ENCODE measurements around the gene MYO1B.
"Not testable (repeated sequence)": the region's sequence is repeated elsewhere in the genome, so short reads cannot be mapped to it uniquely, and the experiment has no call there.

MYO1B gene

DNA sequence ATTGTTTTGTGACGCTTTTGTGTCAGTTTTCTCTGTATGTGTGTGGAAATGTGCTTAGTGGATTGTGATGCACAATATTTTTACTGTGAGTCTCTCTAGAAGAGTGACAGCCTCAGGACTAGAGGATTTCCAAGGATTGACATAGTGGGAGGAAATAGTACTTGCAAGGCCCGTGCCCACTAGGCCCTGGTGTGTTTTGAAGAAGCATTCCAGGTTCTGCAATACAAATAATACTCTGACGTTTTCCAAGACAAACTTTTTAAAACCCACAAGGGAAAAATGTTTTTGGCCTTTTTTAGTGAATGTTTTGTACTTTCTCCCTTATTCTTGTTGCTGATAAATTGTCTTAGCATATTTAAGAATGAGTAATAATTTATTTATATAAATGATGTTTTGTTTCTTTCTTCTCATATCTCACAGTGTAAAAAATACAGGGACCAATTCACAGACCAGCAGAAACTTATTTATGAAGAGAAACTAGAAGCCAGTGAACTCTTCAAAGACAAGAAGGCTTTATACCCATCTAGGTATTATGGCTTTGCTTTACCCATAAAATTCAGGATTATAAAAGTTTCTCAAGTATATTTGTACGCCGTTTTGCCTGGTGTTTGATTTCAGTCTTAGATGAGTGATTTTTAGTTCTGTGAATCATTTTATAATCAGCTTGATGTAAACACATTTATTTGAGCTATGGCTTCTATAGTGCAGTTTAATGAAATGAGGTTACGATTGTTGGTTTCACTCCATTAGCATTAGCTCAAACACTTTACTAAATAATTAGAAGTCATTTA, 165.6 kb downstream of the MYO1B start:
- no peak for DNase-seq (ENCODE audit: low read depth)

DNA sequence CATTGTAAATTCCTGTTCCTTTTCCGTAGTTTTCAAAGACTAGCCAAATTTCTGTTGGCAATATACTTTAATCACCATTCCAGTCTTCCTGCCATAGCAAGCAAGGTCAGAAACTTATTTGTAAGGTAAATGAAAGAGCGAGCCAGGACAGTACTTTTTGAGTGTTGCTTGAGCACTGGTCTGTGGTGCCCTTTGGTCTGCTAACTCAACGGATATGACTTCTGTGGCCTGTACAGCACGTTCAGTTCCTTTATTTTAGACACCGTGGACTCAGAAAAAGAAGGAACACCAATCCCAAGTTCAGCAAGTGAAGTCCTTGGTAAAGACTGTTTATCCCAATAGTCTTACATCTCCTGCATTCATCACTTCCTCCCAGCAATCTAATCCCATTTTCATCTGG, 166.3 kb downstream of the MYO1B start:
- no peak for DNase-seq (ENCODE audit: low read depth)

DNA sequence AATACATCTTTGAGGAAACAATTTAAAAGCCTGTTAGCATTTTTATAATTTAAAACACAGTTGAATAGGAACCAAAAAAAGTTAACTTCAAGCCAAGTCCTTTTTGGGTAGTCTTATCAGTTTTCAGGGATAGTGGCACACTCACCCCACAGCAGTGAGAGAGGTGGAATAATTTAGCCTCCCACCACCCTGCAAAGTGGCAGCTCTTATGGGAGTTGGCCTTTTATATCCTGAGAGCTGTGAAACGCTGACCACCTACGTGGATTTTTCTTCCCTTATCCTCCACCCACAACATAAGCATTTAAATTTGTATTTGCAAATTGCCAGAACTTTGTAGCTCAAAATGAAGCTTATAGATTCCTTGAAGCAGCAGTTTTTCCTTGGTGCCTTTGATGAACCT, 167.1 kb downstream of the MYO1B start:
- DNase-seq (ENCODE audit: low read depth) = no peak

DNA sequence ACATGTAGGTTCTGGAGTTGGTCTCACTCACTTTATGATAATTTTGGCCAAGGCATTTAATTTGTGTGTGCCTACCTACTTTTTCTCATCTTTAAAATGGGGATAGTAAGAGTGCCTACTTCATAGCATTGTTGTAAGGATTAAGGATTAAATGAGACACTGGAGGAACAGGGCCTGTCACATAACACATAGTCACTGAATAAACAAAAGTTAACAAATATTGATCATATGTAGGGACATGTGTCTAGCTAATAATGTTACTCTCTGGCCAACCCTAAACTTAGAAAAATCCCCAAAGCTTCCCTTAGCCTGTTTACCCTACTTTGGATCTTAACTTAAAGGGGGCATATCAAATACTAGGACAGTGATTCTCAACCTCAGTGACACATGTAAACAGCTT, 169.9 kb downstream of the MYO1B start:
- DNase-seq (ENCODE audit: low read depth) = no peak

DNA sequence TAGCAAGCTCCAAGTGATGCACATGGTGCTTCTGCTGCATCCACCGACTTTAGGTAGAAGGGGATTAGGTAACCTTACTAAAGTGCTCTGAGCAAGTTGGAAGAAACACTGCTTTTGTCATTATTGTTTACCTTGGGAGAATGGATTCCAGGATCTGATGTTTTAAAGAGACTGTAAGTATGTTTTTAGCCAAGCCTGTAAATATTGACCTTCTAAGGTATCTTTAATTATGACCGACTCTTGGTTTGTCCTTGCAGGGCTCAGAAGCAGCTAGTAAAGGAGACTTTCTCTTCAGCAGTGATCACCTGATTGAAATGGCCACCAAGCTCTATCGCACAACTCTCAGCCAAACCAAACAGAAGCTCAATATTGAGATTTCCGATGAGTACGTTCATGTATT, 170.7 kb downstream of the MYO1B start:
- no peak for DNase-seq (ENCODE audit: low read depth)

DNA sequence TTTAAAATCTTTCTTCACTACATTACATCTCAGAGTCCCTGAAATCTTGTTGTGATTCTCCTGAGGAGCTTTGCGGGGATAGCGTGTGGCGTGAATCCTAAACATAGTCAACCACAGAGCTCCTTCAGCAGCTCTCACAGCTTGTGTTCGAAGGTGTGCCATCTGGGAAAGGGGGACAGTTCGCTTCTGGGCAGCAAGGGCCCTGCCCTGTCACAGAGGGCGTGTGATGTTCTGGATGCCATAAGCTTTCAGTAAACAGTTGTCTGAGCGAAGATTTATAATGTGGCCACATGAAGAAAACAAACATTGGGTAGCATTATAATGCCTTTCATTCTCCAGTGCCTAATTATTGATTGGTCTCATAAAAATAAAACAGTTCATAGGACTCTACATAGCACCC, 172.5 kb downstream of the MYO1B start:
- DNase-seq (ENCODE audit: low read depth) = no peak

DNA sequence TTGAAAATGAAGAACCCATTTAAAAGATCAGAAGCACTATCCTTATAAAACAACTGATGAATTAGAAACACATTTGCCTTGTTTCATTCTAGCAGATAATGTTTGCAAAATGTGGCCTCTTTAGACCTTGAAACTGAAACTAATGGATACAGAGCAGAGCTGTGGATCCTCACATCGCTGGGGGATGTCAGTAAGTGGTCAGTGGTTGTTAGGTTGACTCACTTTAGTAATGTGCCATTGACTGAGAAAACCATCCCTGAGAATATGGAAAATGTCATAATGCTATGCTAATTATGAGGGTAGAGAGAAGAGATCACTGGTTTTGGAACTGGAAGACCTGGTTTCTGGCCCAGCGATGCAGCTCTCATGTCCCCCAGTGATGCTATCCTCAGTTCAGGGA, 176.7 kb downstream of the MYO1B start:
- DNase-seq (ENCODE audit: low read depth) = no peak

DNA sequence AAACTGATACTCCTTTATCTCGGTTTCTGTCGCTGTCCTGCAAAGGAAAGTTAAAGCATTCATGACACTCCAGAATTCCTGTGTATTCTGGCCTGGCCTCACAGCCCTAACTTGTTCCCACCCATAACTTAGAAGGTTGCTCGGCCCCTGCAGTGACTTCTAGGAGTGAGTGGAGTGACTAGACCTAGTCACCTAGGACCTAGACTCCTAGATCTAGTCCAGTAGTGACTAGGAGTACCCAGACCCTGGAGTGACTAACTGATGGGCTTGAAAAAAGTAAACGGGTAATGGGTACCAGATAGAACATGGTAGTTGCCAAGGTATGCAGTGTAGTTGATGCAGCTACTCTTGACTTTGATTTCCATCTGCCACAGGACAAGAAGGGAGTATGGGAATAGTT, 181.8 kb downstream of the MYO1B start:
- no peak for DNase-seq (ENCODE audit: low read depth)

DNA sequence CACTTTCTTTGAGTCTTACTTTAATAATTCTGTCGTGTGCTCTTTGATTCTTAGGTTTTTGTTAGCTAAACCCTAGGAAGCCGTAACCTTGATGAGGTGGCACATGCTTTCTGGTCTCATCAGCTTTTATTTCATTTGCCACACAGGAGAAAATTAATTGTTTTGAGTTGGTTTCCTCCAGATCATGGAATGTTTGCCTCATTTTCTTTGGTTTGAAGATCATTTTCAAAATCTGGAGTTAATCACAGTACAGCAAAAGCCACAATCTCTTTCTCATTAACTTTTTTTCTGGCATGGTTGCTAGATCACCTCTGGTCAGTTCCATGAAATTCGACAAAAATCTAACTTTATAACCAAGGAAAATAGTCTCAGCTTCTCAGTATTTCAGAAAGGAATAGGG, 182.9 kb downstream of the MYO1B start:
- DNase-seq (ENCODE audit: low read depth) = no peak

DNA sequence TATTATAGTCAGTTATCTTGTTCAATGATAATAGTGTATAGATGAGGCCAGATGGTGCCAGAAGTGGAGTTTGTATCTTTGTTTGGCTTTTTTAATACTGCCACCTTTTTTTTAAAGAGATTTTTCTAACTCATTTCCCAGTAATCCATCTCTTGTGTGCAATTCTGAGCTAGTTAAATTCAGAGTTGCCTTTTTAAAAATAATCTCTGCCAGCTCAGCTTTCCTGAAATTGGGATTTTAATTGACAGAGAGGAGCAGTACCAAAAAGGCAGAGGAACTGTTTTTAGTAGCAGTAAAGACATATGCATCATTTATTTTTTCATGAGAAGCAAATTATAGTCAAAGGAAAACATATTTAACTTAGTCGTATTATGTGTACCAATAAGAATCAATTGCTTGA, 185.3 kb downstream of the MYO1B start:
- no peak for DNase-seq (ENCODE audit: low read depth)

DNA sequence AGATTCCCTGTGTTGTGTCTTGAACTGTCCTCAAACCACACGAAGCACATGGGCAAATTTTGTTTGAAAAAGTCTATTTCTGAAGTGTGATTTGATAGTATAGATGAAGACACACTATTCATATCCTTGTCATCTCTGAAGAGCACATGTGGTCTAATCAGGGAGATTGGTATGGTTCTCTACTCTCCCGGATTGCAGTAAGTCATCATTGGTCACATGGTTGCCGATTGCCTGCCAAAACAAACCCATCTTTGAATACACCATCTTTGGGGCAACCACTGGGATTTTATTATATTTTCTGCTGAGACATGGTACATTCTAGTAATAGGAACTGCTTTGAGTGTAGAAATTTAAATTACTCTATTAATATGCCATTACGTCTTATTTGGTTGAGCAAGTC, 186.9 kb downstream of the MYO1B start:
- no peak for DNase-seq (ENCODE audit: low read depth)

DNA sequence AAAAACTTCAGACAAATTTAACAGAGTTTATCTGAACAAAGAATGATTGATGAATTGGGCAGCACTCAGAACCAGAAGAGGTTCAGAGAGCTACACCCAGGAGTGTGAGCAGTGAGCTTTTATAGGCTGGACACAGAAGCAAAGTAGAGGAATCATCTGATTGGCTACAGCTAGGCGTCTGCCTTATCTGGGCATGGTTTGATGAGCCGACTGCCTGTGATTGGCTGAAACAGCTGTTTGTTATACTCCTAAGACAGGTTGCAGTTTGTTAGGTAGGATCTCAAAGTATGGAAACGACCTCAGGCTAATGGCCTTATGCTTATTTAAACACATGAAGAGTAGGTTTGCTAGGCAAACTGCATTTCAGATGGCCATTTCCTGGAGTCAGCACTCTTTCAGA, 188.9 kb downstream of the MYO1B start:
- DNase-seq (ENCODE audit: low read depth) = no peak

DNA sequence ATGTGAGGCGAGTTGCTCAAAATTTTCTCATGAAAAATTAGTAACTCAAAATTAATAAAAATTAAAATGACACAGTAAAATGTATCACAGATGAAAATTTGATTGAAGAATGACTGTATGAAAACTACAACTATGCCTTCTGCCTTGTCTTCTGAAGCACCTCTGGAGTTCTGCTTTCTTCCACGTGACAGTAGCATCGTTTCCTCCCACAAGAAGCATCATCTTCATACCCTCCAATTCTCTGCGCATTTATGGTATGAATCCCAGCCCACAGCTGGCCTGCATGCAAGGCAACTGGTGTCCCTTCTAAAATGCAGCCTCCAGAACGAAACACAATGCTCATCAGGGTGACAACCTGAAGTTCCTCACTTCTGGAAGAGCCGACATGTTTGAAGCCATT, 189.9 kb downstream of the MYO1B start:
- DNase-seq (ENCODE audit: low read depth) = no peak

DNA sequence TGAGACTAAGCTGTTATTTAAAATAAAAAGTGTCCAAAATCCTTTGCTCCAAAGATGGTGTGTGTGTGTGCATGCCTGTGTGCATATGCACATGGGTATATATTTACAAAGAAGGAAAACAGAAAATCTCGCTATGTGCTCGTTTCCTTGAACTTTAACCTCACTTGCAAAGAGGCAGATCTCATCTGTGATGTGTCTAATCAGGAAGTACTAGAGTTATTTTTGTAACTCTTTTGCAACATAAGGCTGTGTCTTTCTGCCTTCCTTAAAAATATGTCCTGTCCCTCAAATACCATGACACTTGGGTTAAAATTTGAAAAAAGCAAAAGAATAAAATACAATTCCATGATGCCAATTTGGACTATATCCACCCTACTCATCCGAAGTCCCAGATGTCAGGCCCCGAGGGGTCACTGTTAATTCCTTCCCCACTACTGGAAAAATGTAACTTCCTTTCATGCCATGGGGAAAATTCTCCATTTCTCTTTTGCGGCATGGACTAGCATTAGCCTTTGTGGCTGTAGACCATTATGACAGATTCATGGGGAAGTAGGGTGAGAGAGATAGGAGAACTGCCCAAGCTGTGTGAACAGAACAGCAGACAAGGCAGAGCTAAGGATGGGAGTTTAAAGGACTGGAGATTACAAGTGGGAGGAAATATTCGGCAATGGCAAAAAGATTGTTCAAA, 191.3 kb downstream of the MYO1B start:
- DNase-seq (ENCODE audit: low read depth) = no peak

DNA sequence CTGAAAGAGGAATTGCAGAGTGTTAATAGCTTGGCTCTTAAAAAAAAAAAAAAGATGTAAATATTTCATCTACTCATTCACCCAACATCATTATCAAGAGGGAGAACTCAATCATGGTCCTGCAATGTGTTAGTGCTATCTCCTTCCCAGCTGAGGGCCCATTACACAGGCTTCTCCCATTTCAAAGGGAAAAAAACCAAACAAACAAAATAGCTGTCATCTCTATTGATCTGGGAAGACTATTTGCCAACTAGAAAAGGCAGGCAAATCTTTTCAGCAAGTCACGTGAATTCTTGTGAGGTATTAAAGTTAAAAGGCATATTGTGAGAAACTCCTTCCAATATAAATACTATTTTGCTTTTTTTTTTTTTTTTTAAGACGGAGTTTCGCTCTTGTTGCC, 194.3 kb downstream of the MYO1B start:
- no peak for DNase-seq (ENCODE audit: low read depth)

DNA sequence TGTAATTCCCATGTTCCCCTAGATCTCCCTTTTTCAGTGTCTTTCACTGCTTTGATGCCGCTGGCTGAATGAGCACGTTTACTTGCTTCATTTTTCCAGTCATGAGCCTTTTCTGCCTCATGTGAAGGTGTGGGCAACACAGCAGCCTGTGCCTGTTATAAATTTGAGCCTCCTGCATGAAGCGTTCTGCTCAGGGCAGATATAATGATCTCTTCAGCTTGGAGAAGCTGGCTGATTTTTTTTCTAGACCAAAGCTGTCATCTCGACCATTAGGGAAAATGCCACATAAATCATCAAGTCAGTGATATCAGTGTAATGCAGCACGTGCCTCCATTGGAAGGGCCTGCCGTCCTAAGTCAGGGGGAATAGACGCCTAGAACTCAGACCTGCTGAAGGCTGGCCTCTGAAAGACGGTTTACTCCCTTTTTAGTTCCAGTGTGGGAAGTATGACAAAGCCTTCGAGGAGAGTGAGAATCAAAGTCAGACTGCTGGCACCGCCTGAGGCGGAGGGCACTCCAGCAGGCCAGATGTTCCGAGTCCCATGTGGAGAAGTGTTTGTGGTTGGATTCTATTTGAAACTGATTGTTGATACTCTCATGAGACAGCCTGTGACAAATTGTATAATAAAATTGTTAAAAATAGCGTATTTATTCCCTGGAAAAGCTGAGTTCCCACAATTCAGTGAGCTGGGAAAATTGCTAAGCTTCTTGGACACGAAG, 196.5 kb downstream of the MYO1B start:
- DNase-seq (ENCODE audit: low read depth) = no peak

DNA sequence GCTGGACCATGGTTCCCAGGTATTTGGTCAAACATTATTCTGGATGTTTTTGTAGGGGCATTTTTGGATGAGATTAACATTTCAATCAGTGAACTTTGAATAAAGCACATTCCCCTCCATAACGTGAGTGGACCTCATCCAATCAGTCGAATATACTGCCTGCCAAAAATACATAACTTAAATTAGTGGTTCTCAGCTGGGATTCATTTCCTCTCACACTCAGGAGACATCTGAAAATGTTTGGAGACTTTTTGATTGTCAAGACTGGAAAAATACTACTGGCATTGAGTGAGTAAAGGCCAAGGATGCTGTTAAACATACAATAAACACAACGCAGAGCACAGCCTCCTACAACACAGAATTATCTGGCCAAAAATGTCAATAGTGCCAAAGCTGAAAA, 198.2 kb downstream of the MYO1B start:
- no peak for DNase-seq (ENCODE audit: low read depth)

DNA sequence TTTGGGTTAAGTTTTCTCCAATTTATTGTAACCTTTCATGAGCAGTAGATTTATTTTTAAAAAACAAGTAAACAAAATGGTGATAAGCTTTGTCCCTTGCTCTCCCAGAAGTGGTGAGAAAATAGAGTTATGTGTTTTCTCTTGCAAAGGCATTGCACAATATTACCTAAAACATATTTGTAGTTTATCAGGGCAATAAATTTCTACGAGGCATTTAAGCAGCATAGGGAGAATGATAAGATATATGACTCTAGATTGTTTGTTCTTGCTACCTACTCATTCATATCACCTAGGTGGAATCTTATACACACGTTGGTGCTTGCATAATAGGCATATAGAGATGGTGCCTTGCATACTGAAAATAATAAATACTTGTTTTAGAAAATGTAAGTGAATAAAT, 201.7 kb downstream of the MYO1B start:
- no peak for DNase-seq (ENCODE audit: low read depth)

DNA sequence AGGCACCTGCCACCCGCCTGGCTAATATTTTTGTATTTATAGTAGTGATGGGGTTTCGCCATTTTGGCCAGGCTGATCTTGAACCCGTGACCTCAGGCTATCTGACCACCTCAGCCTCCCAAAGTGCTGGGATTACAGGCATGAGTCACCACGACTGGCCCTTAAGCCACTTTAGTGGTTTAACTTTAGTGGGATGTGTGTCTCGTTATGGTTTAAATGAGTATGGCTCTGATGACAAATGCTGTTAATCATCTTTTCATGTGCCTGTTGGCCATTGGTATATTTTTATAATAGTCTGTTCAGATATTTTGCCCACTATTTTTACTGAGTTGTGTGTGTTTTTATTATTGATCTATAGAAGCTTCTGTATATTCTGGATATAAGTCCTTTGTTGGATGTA, 205.9 kb downstream of the MYO1B start:
- DNase-seq (ENCODE audit: low read depth) = no peak

DNA sequence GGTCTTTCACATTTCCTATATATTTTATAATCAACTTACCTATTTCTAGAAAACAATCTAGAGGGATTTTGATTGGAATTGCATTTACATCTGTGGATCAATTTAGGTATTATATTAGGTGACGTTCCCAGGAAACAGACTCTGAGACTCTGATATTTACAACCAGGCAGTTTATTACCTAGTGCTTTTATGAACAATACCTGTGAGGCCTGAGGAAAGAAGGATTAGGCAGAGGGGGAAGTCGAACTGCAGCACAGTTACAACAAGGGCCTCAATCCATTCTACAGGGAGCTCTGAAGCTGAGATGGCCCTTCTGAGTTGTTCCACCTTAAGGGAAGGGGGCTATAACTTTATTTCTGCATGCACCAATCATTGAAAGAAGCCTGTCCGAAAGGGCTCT, 206.9 kb downstream of the MYO1B start:
- DNase-seq (ENCODE audit: low read depth) = no peak

DNA sequence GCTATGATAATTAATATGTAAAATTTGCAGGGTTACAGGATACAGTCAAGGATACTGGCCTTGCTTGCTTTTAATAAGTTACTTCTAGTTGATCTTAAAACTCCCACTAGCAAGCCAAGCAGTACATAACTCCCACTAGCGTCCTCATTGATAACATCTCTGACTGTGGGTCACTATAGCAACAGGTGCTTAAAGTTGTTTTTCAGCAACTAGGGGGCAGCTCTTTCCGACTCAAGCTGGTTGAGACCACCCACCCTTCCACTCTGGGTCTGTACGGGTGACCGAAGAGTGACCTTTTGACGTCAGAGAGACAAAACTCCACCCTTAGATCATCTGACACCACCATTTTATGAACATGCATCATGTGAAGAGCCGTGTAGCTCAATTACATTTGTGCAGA, 208.6 kb downstream of the MYO1B start:
- no peak for DNase-seq (ENCODE audit: low read depth)

DNA sequence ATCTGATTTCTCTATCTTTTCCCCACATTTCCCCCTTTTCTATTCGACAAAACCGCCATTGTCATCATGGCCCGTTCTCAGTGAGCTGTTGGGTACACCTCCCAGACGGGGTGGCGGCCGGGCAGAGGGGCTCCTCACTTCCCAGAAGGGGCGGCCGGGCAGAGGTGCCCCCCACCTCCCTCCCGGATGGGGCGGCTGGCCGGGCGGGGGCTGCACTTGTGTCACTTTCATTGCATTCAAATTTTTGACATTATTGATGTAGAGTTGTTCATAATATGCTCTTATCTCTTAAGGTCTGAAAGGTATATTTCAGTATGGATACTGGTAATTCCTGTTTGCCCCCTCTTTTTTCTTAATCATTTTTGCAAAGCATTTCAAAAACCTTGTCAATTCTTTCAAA, 211.3 kb downstream of the MYO1B start:
- DNase-seq (ENCODE audit: low read depth) = not testable (repeated sequence)

DNA sequence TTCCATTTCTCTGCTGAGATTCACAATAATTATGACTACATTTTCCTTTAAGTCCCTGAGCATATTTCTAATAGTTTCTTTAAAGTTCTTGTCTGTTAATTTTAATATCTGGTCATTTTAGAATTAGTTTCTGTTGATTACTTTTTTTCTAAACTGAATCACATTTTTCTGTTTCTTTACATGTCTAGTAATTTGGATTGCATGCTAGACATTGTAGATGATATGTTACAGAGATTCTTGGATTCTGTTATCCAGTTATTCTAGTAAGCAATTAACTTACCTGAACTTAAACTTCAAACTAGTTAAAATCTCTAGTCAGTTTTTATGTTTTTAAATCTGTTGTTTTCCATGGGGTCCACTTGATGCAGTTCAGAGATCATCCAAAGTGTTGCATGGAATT, 214.0 kb downstream of the MYO1B start:
- DNase-seq (ENCODE audit: low read depth) = no peak
